ENCODE measurements around the gene SPAG9. TPM values are rescaled to one million over a fixed set of nuclear protein-coding genes. Genes with fewer than 3 reads are reported as not detected.

SPAG9 gene
- total RNA-seq, 1 donor from 2014 or later, result 116 TPM

- ATAC-seq (no peak), DNase-seq (no peak)
- no peak for TF ChIP-seq CTCF (IDR thresholded peaks at IDR 0.05)
- Histone ChIP-seq H3K27ac (no peak overlapping the region), H3K36me3 (no peaks in the 10 kb centered on the region), H3K4me1 (peaks cover 20% of the 10 kb centered on the region), H3K4me3 (no peak overlapping the region), H3K27me3 (no peaks in the 10 kb centered on the region), H3K9me3 (no peaks in the 10 kb centered on the region)
- intact Hi-C loops (cut with DNase I), result no loop called here
Measured at GRCh38 chr17:51060396-51060795, 60.3 kb downstream of the SPAG9 start.

GRCh38 chr17:51059781-51060180 is 60.9 kb downstream of the SPAG9 start:
- Histone ChIP-seq H3K9me3 (no peaks in the 10 kb centered on the region), H3K4me1 (peaks cover 23% of the 10 kb centered on the region), H3K27ac (no peak overlapping the region), H3K36me3 (no peaks in the 10 kb centered on the region), H3K4me3 (no peak overlapping the region), H3K27me3 (no peaks in the 10 kb centered on the region)
- DNase-seq (no peak), ATAC-seq (no peak)
- intact Hi-C loops (cut with DNase I), result no loop called here
- no peak for TF ChIP-seq CTCF (IDR thresholded peaks at IDR 0.05)

GRCh38 chr17:51057534-51057933 is 63.1 kb downstream of the SPAG9 start:
- H3K27ac ChIP-seq, result peak overlapping the region; percentile 51

GRCh38 chr17:51056813-51057510 is 63.7 kb downstream of the SPAG9 start:
- H3K27me3 ChIP-seq, result no peaks in the 10 kb centered on the region
- DNase-seq, result no peak
- intact Hi-C loops (cut with DNase I), result no loop called here
- ATAC-seq, result peak; percentile 81
- H3K9me3 ChIP-seq, result no peaks in the 10 kb centered on the region
- peaks cover 23% of the 10 kb centered on the region for H3K4me1 ChIP-seq
- peak overlapping the region; percentile 51 for H3K27ac ChIP-seq
- H3K4me3 ChIP-seq, result no peak overlapping the region
- peaks cover 4% of the 10 kb centered on the region for H3K36me3 ChIP-seq
- TF ChIP-seq CTCF (IDR thresholded peaks at IDR 0.05), result peak; percentile 54

More at GRCh38 chr17:51057534-51057933, 63.1 kb downstream of the SPAG9 start:
- no peak for TF ChIP-seq CTCF (IDR thresholded peaks at IDR 0.05)
- no peaks in the 10 kb centered on the region for H3K9me3 ChIP-seq
- peaks cover 4% of the 10 kb centered on the region for H3K36me3 ChIP-seq
- no peak for DNase-seq
- peaks cover 23% of the 10 kb centered on the region for H3K4me1 ChIP-seq
- H3K4me3 ChIP-seq, result no peak overlapping the region
- ATAC-seq, result no peak
- no peaks in the 10 kb centered on the region for H3K27me3 ChIP-seq
- intact Hi-C loops (cut with DNase I), result no loop called here

- TF ChIP-seq CTCF (IDR thresholded peaks at IDR 0.05), result no peak
- no peaks in the 10 kb centered on the region for H3K27me3 ChIP-seq
- H3K4me1 ChIP-seq, result peaks cover 28% of the 10 kb centered on the region
- intact Hi-C loops (cut with DNase I), result no loop called here
- H3K27ac ChIP-seq, result no peak overlapping the region
- ATAC-seq (no peak), DNase-seq (no peak)
- no peaks in the 10 kb centered on the region for H3K9me3 ChIP-seq
- no peak overlapping the region for H3K4me3 ChIP-seq
- H3K36me3 ChIP-seq, result peaks cover 4% of the 10 kb centered on the region
Measured at GRCh38 chr17:51054748-51055147, 65.9 kb downstream of the SPAG9 start.

Measured in upper lobe of right lung (tissue), 1 donor.